K562 (cell line): ENCODE data around the gene PRDM16. TPM values are rescaled to one million over a fixed set of nuclear protein-coding genes. Genes with fewer than 3 reads are reported as not detected.

Experiments used
- ATAC-seq: fragments of 200-7000 bp; cut with Tn5 transposase; 3 replicates; pipeline ENCODE4 v1.9.1; 2020; ENCODE audit warnings: moderate library complexity
- BruUV-seq: library from RNA; stranded (reverse); fragments of 400-500 nt; replicated peaks from 2 replicates; lab custom pipeline; 2021; lab: Mats Ljungman, UMichigan
- CTCF ChIA-PET: fragments of 300-600 bp; formaldehyde crosslinking; extraction: SDS; loops from one replicate; lab custom pipeline; 2021; ENCODE audit warnings: low intra/inter-chr PET ratio; lab: Yijun Ruan, JAX
- POLR2A ChIA-PET: fragments of 300-600, 350-650 bp; sonication (Branson Sonifier 250); formaldehyde crosslinking; extraction: SDS; loops from one replicate; lab custom pipeline; 2021; ENCODE audit warnings: antibody characterized with exemption, inconsistent platforms; lab: Yijun Ruan, JAX
- DNase-seq, 4 experiments: peaks; one replicate each; pipeline versions ENCODE4 v3.0.0 to v3.0.0-alpha.2; 2011 to 2018; ENCODE audit warnings: low spot score in 3 of 4, mixed read lengths in 3 of 4; ENCODE audit errors: extremely low read depth in 1 of 4
- FAIRE-seq: peaks from 2 replicates; lab custom pipeline; 2011; peaks lifted over from hg19 to GRCh38; lab: Jason Lieb, UNC
- H2AFZ ChIP-seq: 2 replicates; pipeline ENCODE4 v1.6.0; 2011; ENCODE audit warnings: low read depth, low read length, control low read depth, inconsistent platforms
- H3K27ac ChIP-seq: fragments of 200-600 bp; 3 replicates; pipeline ENCODE4 v1.8.0; 2011; ENCODE audit warnings: low read depth, mild to moderate bottlenecking, control low read depth, inconsistent platforms, low read length, moderate library complexity, mixed read lengths; ENCODE audit errors: extremely low read depth
- H3K27me3 ChIP-seq, 2 experiments: fragments of 300-600 bp in 1 of 2; 2 replicates in 1 of 2; 3 replicates in 1 of 2; pipeline versions ENCODE4 v1.6.0 to v1.8.0; 2011; ENCODE audit warnings: inconsistent platforms in 2 of 2, low read length in 2 of 2, mild to moderate bottlenecking in 1 of 2, mixed read lengths in 1 of 2, moderate library complexity in 1 of 2; ENCODE audit not compliant: control insufficient read depth in 2 of 2, insufficient read depth in 2 of 2
- H3K36me3 ChIP-seq: fragments of 300-600 bp; 3 replicates; pipeline ENCODE4 v1.8.0; 2011; ENCODE audit warnings: mild to moderate bottlenecking, low read length, inconsistent platforms; ENCODE audit not compliant: control insufficient read depth, insufficient read depth
- H3K4me1 ChIP-seq, 2 experiments: fragments of 200-600 bp in 1 of 2; replicated peaks in 1 of 2; 2 replicates in 1 of 2; 3 replicates in 1 of 2; pipeline versions ENCODE4 v1.5.1 to v1.8.0; 2011; ENCODE audit warnings: inconsistent platforms in 2 of 2, low read length in 2 of 2, mild to moderate bottlenecking in 1 of 2, mixed read lengths in 1 of 2, moderate library complexity in 1 of 2; ENCODE audit not compliant: control insufficient read depth in 2 of 2, insufficient read depth in 2 of 2
- H3K4me2 ChIP-seq: 2 replicates; pipeline ENCODE4 v1.6.1; 2011; ENCODE audit warnings: low read length, control low read depth, inconsistent platforms, mixed read lengths; ENCODE audit not compliant: insufficient read depth
- H3K4me3 ChIP-seq: fragments of 200-600 bp; sonication (generic), shearing (Covaris generic); 2 replicates; pipeline ENCODE4 v1.5.1; 2016; ENCODE audit warnings: control low read depth, inconsistent platforms
- H3K79me2 ChIP-seq: fragments of 200-600 bp; 3 replicates; pipeline ENCODE4 v1.8.0; 2011; ENCODE audit warnings: low read length, inconsistent platforms; ENCODE audit not compliant: control insufficient read depth, insufficient read depth
- H3K9ac ChIP-seq, 2 experiments: 2 replicates each; pipeline versions ENCODE4 v1.6.0 to v1.6.1; 2011; ENCODE audit warnings: low read depth in 2 of 2, low read length in 2 of 2, control low read depth in 1 of 2, inconsistent platforms in 1 of 2, mild to moderate bottlenecking in 1 of 2, mixed read lengths in 1 of 2; ENCODE audit not compliant: insufficient read depth in 1 of 2
- H3K9me1 ChIP-seq: one replicate; pipeline ENCODE4 v1.6.0; 2011; ENCODE audit warnings: inconsistent platforms, mild to moderate bottlenecking, low read length, moderate library complexity; ENCODE audit not compliant: control insufficient read depth, insufficient read depth
- H3K9me3 ChIP-seq: replicated peaks from 2 replicates; pipeline ENCODE4 v1.5.1; 2011; ENCODE audit warnings: low read depth, low read length, inconsistent platforms; ENCODE audit not compliant: control insufficient read depth, insufficient read depth
- H4K20me1 ChIP-seq: replicated peaks from 2 replicates; pipeline ENCODE4 v1.6.1; 2011; ENCODE audit warnings: low read length, inconsistent platforms, mixed read lengths; ENCODE audit not compliant: control insufficient read depth, insufficient read depth
- FOSL1 ChIP-seq: fragments of 200-800 bp; sonication (Bioruptor generic); conservative IDR thresholded peaks from 2 replicates; pipeline ENCODE4 v1.6.1; 2016; ENCODE audit warnings: missing genetic modification characterization, missing compliant biosample characterization
- FOXJ2 ChIP-seq: fragments of 200-800 bp; sonication (Bioruptor generic); IDR thresholded peaks from 2 replicates; pipeline ENCODE4 v1.6.1; 2016; ENCODE audit warnings: missing genetic modification characterization, missing compliant biosample characterization
- GATAD2A ChIP-seq: fragments of 450-650 bp; IDR thresholded peaks from 2 replicates; pipeline ENCODE4 v1.6.1; 2017
- HNRNPUL1 ChIP-seq: fragments of 200-400 bp; formaldehyde crosslinking; IDR thresholded peaks from 2 replicates; pipeline ENCODE4 v1.6.1; 2017; ENCODE audit warnings: low read length
- MTA2 ChIP-seq: fragments of 450-650 bp; IDR thresholded peaks from 2 replicates; pipeline ENCODE4 v1.6.1; 2016; ENCODE audit warnings: low read depth
- POLR2H ChIP-seq: IDR thresholded peaks from 2 replicates; pipeline ENCODE4 v1.6.1; 2016; ENCODE audit warnings: missing genetic modification characterization, low read depth, mild to moderate bottlenecking, control low read depth, missing compliant biosample characterization, moderate library complexity
- POLR3G ChIP-seq: IDR thresholded peaks from 2 replicates; pipeline ENCODE4 v1.6.1; 2011; ENCODE audit not compliant: insufficient read length, insufficient replicate concordance; ENCODE audit errors: extremely low read depth
- PTTG1 ChIP-seq: fragments of 450-650 bp; IDR thresholded peaks from 2 replicates; pipeline ENCODE4 v1.6.1; 2016; ENCODE audit warnings: low read depth, mild to moderate bottlenecking, missing genetic modification characterization, missing compliant biosample characterization
- RBM22 ChIP-seq: fragments of 200-400 bp; formaldehyde crosslinking; IDR thresholded peaks from 2 replicates; pipeline ENCODE4 v1.6.1; 2018; ENCODE audit warnings: low read length, low read depth; ENCODE audit not compliant: poor library complexity, severe bottlenecking
- RNF2 ChIP-seq: sonication (generic); IDR thresholded peaks from 2 replicates; pipeline ENCODE4 v1.6.1; 2016
- SIRT6 ChIP-seq: IDR thresholded peaks from one replicate; pipeline ENCODE4 v1.6.1; 2012; ENCODE audit warnings: low read depth, mild to moderate bottlenecking, control low read depth, inconsistent platforms, low read length, moderate library complexity
- SRSF1 ChIP-seq: fragments of 200-400 bp; formaldehyde crosslinking; IDR thresholded peaks from 2 replicates; pipeline ENCODE4 v1.6.1; 2017; ENCODE audit warnings: mild to moderate bottlenecking, low read depth, low read length, moderate library complexity
- TAL1 ChIP-seq: fragments of 450-650 bp; IDR thresholded peaks from 2 replicates; pipeline ENCODE4 v1.6.1; 2016; ENCODE audit warnings: mild to moderate bottlenecking
- XRCC5 ChIP-seq: fragments of 200-400 bp; formaldehyde crosslinking; IDR thresholded peaks from 2 replicates; pipeline ENCODE4 v1.6.1; 2017; ENCODE audit warnings: low read depth, mild to moderate bottlenecking, low read length
- ZNF212 ChIP-seq: fragments of 450-650 bp; formaldehyde crosslinking; IDR thresholded peaks from 2 replicates; pipeline ENCODE4 v1.4.0; 2020; ENCODE audit warnings: mild to moderate bottlenecking
- ZNF436 ChIP-seq: fragments of 250-450, 450-650 bp; sonication (Bioruptor Pico); formaldehyde crosslinking; IDR thresholded peaks from 2 replicates; pipeline ENCODE4 v1.7.0; 2020; ENCODE audit warnings: mild to moderate bottlenecking
- ZNF444 ChIP-seq: fragments of 250-450 bp; sonication (Bioruptor Pico); IDR thresholded peaks from 2 replicates; pipeline ENCODE4 v1.4.0; 2020; ENCODE audit warnings: mild to moderate bottlenecking, moderate library complexity
- WGBS: fragments of 100-300 bp; shearing (Covaris generic); methylation state at CpG from one replicate; pipeline ENCODE4 v1.1.6; 2016; ENCODE audit warnings: low coverage, mixed read lengths; ENCODE audit not compliant: insufficient coverage; ENCODE audit errors: missing lambda C conversion rate; 5-methylcytosine and 5-hydroxymethylcytosine counted together
- in situ Hi-C: fragments of 300-500 bp; cut with MboI; formaldehyde crosslinking; loops from 4 replicates; pipeline ENCODE4 v1.15.0; 2018; ENCODE audit warnings: inconsistent platforms, mixed read lengths
- intact Hi-C: fragments of 100-400 bp; cut with micrococcal nuclease; formaldehyde crosslinking; loops from 2 replicates; pipeline ENCODE4 v1.14.2; 2022
- polyA plus RNA-seq, 8 experiments: library from polyadenylated mRNA; depleted of rRNA in 4 of 8; stranded (reverse) in 5 of 8; unstranded in 3 of 8; fragments of >200 nt; fragmentation: Nextera tagmentation in 2 of 8; fragmentation: Illumina TruSeq in 1 of 8; extraction: Ambion mirVana in 2 of 8; extraction: Trizol in 1 of 8; gene quantifications; 2 replicates each; pipeline versions ENCODE4 v1.2.1 to v1.2.3, GENCODE V29; 2011 to 2014; ENCODE audit warnings: inconsistent platforms in 1 of 8, missing spikeins in 1 of 8
- total RNA-seq, 7 experiments: library from RNA; depleted of rRNA in 6 of 7; stranded (reverse); fragments of >200 nt in 6 of 7; fragmentation: Illumina TruSeq in 2 of 7; extraction: Trizol in 2 of 7; gene quantifications; 2 replicates each; pipeline versions ENCODE4 v1.2.1 to v1.2.3, GENCODE V29; 2011 to 2021; ENCODE audit warnings: low replicate concordance in 1 of 7
- TF ChIP-seq, protein P1 (sequence below): fragments of 250-450 bp; sonication (Bioruptor Pico); IDR thresholded peaks from 2 replicates; pipeline ENCODE4 v1.4.0; 2020; ENCODE audit warnings: mild to moderate bottlenecking, moderate library complexity
- TF ChIP-seq, protein P2 (sequence below): fragments of 250-450 bp; sonication (Bioruptor Pico); IDR thresholded peaks from 2 replicates; pipeline ENCODE4 v1.4.0; 2020; ENCODE audit warnings: mild to moderate bottlenecking
- TF ChIP-seq, protein P3 (sequence below): conservative IDR thresholded peaks from 2 replicates; pipeline ENCODE4 v1.6.1; 2011; ENCODE audit warnings: low read depth, mild to moderate bottlenecking, low read length; ENCODE audit not compliant: control insufficient read depth

Gene PRDM16
- total and polyA plus RNA-seq, 9 of the 15 experiments (the other 6 are each of a cell fraction or from before 2014, with no cell fraction given) = 0.10 to 0.27 TPM; not detected in 7

DNA sequence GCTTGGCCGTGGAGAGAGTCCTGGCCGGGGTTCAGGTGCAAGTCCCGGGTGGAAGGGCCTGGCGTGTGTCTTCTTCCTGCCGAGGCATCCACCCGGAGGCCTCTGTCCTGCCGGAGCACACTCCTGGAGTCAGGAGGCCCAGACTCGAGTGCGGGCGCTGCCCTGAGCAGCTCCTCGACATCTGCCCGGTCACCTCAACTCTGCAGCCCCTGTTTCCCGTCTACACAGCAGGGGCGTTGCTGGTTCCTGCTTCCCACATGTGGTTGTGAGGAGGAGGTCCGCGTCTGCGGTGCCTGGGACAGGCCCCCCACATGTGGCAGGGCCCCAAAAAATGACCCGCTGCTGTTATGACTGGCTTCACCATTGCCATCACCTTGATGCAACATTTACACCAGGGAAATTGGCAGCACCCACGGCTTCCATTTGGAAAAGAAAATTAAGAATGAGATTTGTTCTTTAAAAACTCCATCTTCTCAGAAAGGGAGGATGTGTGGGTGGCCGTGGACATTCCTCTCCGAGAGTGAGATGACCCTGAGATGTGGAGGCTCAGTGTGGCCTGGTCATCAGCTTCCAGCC is 169.8 kb downstream of the PRDM16 start:
- no TSS peak for BruUV-seq
- TF ChIP-seq MTA2 = no peak
- TF ChIP-seq, protein P1, sequence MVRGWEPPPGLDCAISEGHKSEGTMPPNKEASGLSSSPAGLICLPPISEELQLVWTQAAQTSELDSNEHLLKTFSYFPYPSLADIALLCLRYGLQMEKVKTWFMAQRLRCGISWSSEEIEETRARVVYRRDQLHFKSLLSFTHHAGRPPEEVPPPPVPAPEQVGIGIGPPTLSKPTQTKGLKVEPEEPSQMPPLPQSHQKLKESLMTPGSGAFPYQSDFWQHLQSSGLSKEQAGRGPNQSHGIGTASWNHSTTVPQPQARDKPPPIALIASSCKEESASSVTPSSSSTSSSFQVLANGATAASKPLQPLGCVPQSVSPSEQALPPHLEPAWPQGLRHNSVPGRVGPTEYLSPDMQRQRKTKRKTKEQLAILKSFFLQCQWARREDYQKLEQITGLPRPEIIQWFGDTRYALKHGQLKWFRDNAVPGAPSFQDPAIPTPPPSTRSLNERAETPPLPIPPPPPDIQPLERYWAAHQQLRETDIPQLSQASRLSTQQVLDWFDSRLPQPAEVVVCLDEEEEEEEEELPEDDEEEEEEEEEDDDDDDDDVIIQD = no peak
- no peak for TF ChIP-seq SIRT6
- no peak for TF ChIP-seq XRCC5
- no peak for TF ChIP-seq ZNF436 (CRISPR knock-in tag)
- no peak for TF ChIP-seq ZNF444 (CRISPR knock-in tag)
- no peak for TF ChIP-seq TAL1
- TF ChIP-seq, protein P2, sequence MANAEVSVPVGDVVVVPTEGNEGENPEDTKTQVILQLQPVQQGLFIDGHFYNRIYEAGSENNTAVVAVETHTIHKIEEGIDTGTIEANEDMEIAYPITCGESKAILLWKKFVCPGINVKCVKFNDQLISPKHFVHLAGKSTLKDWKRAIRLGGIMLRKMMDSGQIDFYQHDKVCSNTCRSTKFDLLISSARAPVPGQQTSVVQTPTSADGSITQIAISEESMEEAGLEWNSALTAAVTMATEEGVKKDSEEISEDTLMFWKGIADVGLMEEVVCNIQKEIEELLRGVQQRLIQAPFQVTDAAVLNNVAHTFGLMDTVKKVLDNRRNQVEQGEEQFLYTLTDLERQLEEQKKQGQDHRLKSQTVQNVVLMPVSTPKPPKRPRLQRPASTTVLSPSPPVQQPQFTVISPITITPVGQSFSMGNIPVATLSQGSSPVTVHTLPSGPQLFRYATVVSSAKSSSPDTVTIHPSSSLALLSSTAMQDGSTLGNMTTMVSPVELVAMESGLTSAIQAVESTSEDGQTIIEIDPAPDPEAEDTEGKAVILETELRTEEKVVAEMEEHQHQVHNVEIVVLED (CRISPR knock-in tag) = no peak
- TF ChIP-seq, protein P3, sequence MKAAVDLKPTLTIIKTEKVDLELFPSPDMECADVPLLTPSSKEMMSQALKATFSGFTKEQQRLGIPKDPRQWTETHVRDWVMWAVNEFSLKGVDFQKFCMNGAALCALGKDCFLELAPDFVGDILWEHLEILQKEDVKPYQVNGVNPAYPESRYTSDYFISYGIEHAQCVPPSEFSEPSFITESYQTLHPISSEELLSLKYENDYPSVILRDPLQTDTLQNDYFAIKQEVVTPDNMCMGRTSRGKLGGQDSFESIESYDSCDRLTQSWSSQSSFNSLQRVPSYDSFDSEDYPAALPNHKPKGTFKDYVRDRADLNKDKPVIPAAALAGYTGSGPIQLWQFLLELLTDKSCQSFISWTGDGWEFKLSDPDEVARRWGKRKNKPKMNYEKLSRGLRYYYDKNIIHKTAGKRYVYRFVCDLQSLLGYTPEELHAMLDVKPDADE = no peak
- TF ChIP-seq FOSL1 (tag) = no peak
- TF ChIP-seq RBM22 = no peak
- no peak for TF ChIP-seq ZNF212
- TF ChIP-seq RNF2 = no peak
- TF ChIP-seq SRSF1 = no peak
- TF ChIP-seq PTTG1 = no peak
- no peak for TF ChIP-seq HNRNPUL1
- no peak for TF ChIP-seq POLR3G
- no peak for TF ChIP-seq FOXJ2 (tag)
- TF ChIP-seq GATAD2A = no peak
- TF ChIP-seq POLR2H (tag) = no peak
- Histone ChIP-seq H3K4me3 (no peak overlapping the region), H4K20me1 (peaks cover 7% of the 10 kb centered on the region; the same call in 1 of the 2 replicates), H3K79me2 (no peaks in the 10 kb centered on the region), H3K9me1 (no peaks in the 10 kb centered on the region), H3K27ac (no peak overlapping the region), H3K36me3 (no peaks in the 10 kb centered on the region), H2AFZ (no peak overlapping the region), H3K9me3 (no peaks in the 10 kb centered on the region), H3K4me1 (peaks cover 0 to 22% of the 10 kb centered on the region in 2 experiments; a peak in 2 of 5 replicates), H3K9ac (no peak overlapping the region), H3K27me3 (peaks cover 38 to 77% of the 10 kb centered on the region in 2 experiments; a peak in 4 of 5 replicates), H3K4me2 (no peak overlapping the region)
- POLR2A ChIA-PET = interaction anchor here (0.7 to 1.2 kb wide), 4 partner anchors 10 to 231 kb away, joined by 3 to 5 read pairs (median 3); no protein-coding TSS in a partner anchor
- in situ Hi-C loops (no loop called here), intact Hi-C loops (no loop called here)
- DNase-seq (no peak), FAIRE-seq (no peak), ATAC-seq (no peak)
- WGBS = 1% methylated on average over 21 of the region's 21 CpGs
- CTCF ChIA-PET = no interaction called here
